Endothelial cell of hepatic sinusoid (primary cell): ENCODE measurements around the gene FAM120A.

ENCODE experiments used
- in situ Hi-C: cut with HindIII; loops from 2 replicates; pipeline ENCODE4 v1.10.0; 2017; ENCODE audit warnings: low sequenced_read_pairs

FAM120A gene

GRCh38 chr9:93541581-93542349 is 90.3 kb downstream of the FAM120A start:
- in situ Hi-C loops = no loop called here

- in situ Hi-C loops = no loop called here
These were observed 91.6 kb downstream of the FAM120A start for GRCh38 chr9:93543117-93543516.

GRCh38 chr9:93546356-93546755 is 94.9 kb downstream of the FAM120A start:
- in situ Hi-C loops = no loop called here

GRCh38 chr9:93549611-93550010 is 98.1 kb downstream of the FAM120A start:
- in situ Hi-C loops = no loop called here

- in situ Hi-C loops = no loop called here
These were observed 101.4 kb downstream of the FAM120A start for GRCh38 chr9:93552923-93553322.

- in situ Hi-C loops = no loop called here
These were observed 103.9 kb downstream of the FAM120A start for GRCh38 chr9:93555370-93555769.

GRCh38 chr9:93557366-93558137 is 106.1 kb downstream of the FAM120A start:
- in situ Hi-C loops = no loop called here

- in situ Hi-C loops = no loop called here
These were observed 107.0 kb downstream of the FAM120A start for GRCh38 chr9:93558503-93558902.

- in situ Hi-C loops = loop anchor here (10.0 kb wide), 1 partner anchor 46 kb away; no protein-coding TSS in a partner anchor
These were observed 109.5 kb downstream of the FAM120A start for GRCh38 chr9:93560991-93561390.

- in situ Hi-C loops = loop anchor here (10.0 kb wide), 1 partner anchor 47 kb away; no protein-coding TSS in a partner anchor
These were observed 110.7 kb downstream of the FAM120A start for GRCh38 chr9:93562157-93562556.

GRCh38 chr9:93565089-93565488 is 113.6 kb downstream of the FAM120A start:
- in situ Hi-C loops = loop anchor here (10.0 kb wide), 1 partner anchor 50 kb away; no protein-coding TSS in a partner anchor

- in situ Hi-C loops = loop anchor here (10.0 kb wide), 1 partner anchor 52 kb away; no protein-coding TSS in a partner anchor
These were observed 115.2 kb downstream of the FAM120A start for GRCh38 chr9:93566408-93567270.

- in situ Hi-C loops = loop anchor here (10.0 kb wide), 1 partner anchor 53 kb away; no protein-coding TSS in a partner anchor
These were observed 115.9 kb downstream of the FAM120A start for GRCh38 chr9:93567271-93567959.

- in situ Hi-C loops = loop anchor here (10.0 kb wide), 1 partner anchor 53 kb away; no protein-coding TSS in a partner anchor
These were observed 116.7 kb downstream of the FAM120A start for GRCh38 chr9:93568169-93568568.

- in situ Hi-C loops = loop anchor here (10.0 kb wide), 1 partner anchor 55 kb away; no protein-coding TSS in a partner anchor
These were observed 118.2 kb downstream of the FAM120A start for GRCh38 chr9:93569621-93570174.

- in situ Hi-C loops = no loop called here
These were observed 120.7 kb downstream of the FAM120A start for GRCh38 chr9:93572221-93572620.

GRCh38 chr9:93572636-93573515 is 121.4 kb downstream of the FAM120A start:
- in situ Hi-C loops = no loop called here

GRCh38 chr9:93573516-93573828 is 122.0 kb downstream of the FAM120A start:
- in situ Hi-C loops = no loop called here
